ENCODE data around the gene DNAJC10. TPM values are rescaled to one million over a fixed set of nuclear protein-coding genes. Genes with fewer than 3 reads are reported as not detected.

The DNAJC10 gene
- total RNA-seq, 2 experiments from 2014 or later = 40.7 to 42.2 TPM

- no peak for ATAC-seq
- ChIA-PET CTCF (no interaction called here), POLR2A (no interaction called here)
- intact Hi-C loops (cut with micrococcal nuclease) = no loop called here
- Mint-ChIP-seq H3K36me3 (ENCODE audit: low read depth) (no peaks in the 10 kb centered on the region), H3K4me3 (no peak overlapping the region), H3K4me1 (ENCODE audit: low read depth) (no peaks in the 10 kb centered on the region), H3K27ac (no peak overlapping the region), H3K27me3 (peaks cover 18% of the 10 kb centered on the region), H3K9me3 (no peaks in the 10 kb centered on the region)
- TF ChIP-seq, protein P1, sequence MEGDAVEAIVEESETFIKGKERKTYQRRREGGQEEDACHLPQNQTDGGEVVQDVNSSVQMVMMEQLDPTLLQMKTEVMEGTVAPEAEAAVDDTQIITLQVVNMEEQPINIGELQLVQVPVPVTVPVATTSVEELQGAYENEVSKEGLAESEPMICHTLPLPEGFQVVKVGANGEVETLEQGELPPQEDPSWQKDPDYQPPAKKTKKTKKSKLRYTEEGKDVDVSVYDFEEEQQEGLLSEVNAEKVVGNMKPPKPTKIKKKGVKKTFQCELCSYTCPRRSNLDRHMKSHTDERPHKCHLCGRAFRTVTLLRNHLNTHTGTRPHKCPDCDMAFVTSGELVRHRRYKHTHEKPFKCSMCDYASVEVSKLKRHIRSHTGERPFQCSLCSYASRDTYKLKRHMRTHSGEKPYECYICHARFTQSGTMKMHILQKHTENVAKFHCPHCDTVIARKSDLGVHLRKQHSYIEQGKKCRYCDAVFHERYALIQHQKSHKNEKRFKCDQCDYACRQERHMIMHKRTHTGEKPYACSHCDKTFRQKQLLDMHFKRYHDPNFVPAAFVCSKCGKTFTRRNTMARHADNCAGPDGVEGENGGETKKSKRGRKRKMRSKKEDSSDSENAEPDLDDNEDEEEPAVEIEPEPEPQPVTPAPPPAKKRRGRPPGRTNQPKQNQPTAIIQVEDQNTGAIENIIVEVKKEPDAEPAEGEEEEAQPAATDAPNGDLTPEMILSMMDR (IDR thresholded peaks at IDR 0.05) = no peak
- DNase-seq = no peak
Observed at GRCh38 chr2:182798736-182799135, 82.7 kb downstream of the DNAJC10 start.

DNA sequence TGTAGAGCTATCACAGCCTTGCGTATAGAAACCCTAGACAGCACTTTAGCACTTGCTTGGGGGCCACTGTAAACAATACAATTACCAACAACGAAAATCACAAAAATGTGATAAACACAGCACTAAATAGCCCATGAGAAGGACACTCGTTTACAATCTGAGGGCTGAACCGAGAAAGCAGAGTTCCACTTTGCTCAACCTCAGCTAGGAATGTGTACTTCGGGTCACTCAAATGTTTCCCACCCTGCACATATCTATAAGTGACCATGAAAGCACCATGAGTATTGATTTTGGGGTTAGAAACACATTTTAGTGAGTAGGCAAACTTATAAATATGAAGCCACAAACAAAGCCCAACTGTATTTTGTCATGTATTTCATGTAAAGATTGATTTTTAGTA is 88.1 kb downstream of the DNAJC10 start:
- Mint-ChIP-seq H3K36me3 (ENCODE audit: low read depth) (no peaks in the 10 kb centered on the region), H3K4me3 (no peak overlapping the region), H3K27me3 (peaks cover 16% of the 10 kb centered on the region), H3K4me1 (ENCODE audit: low read depth) (no peaks in the 10 kb centered on the region), H3K9me3 (no peaks in the 10 kb centered on the region), H3K27ac (no peak overlapping the region)
- ChIA-PET CTCF (interaction anchor here (1.1 kb wide), 1 partner anchor 37 kb away, joined by 3 read pairs; no protein-coding TSS in a partner anchor), POLR2A (no interaction called here)
- ATAC-seq = no peak
- intact Hi-C loops (cut with micrococcal nuclease) = no loop called here
- TF ChIP-seq, protein P1 (IDR thresholded peaks at IDR 0.05) = no peak
- no peak for DNase-seq

DNA sequence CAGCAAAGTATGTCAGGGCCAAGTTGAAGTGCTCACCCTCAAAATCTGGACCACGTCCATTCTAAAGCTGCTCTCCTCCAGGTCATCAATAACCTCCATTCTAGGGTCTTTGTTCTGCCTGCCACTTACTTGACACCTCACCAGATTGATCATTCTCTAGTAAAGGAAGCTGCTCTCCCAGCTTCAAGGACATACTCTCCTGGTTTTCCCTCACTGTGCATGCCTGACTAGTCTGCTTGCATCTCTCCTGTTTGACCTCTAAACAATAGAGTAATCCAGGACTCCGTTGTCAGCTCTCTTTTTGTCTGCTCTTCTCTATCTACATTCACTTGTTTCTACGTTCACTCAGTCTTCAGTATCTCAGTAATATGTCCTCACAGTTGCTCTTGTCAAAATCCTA is 91.3 kb downstream of the DNAJC10 start:
- ChIA-PET POLR2A (no interaction called here), CTCF (interaction anchor here (1.6 kb wide), 1 partner anchor 11 kb away, joined by 4 read pairs; no protein-coding TSS in a partner anchor)
- Mint-ChIP-seq H3K27ac (no peak overlapping the region), H3K36me3 (ENCODE audit: low read depth) (no peaks in the 10 kb centered on the region), H3K9me3 (no peaks in the 10 kb centered on the region), H3K27me3 (peaks cover 6% of the 10 kb centered on the region), H3K4me3 (no peak overlapping the region), H3K4me1 (ENCODE audit: low read depth) (no peaks in the 10 kb centered on the region)
- intact Hi-C loops (cut with micrococcal nuclease) = no loop called here
- ATAC-seq = no peak
- DNase-seq = no peak
- TF ChIP-seq, protein P1 (IDR thresholded peaks at IDR 0.05) = no peak

DNA sequence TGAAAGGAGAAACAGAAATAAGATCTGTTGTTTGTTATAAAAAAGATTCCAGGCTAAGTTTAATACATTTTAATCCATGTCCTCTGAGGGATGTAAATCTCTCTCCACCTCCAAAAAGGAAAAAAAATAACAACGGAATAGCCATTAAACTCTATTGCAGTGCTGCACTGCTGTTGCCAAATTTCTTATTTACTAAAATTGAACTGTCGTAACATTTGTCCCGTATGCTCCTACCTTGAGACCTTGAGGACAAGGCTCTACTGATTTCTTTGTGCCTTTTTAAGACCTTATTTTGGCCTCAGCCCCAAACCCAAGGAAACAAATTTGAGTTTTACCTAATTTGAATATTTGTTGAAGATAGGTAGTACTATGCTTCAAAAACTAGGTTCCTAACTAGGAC is 94.0 kb downstream of the DNAJC10 start:
- ChIA-PET CTCF (no interaction called here), POLR2A (no interaction called here)
- no peak overlapping the region for H3K4me3 Mint-ChIP-seq

GRCh38 chr2:182814380-182814779 is 98.3 kb downstream of the DNAJC10 start:
- ChIA-PET POLR2A (interaction anchor here (0.6 kb wide), 1 partner anchor 86 kb away, joined by 3 read pairs; no protein-coding TSS in a partner anchor), CTCF (no interaction called here)
- H3K9me3 Mint-ChIP-seq = no peaks in the 10 kb centered on the region
- ATAC-seq (no peak), DNase-seq (no peak)
- TF ChIP-seq, protein P1 (IDR thresholded peaks at IDR 0.05) = no peak
- H3K36me3 Mint-ChIP-seq (ENCODE audit: low read depth) = no peaks in the 10 kb centered on the region
- H3K27ac Mint-ChIP-seq = no peak overlapping the region
- peaks cover 5% of the 10 kb centered on the region for H3K27me3 Mint-ChIP-seq
- no peaks in the 10 kb centered on the region for H3K4me1 Mint-ChIP-seq (ENCODE audit: low read depth)
- no peak overlapping the region for H3K4me3 Mint-ChIP-seq
- intact Hi-C loops (cut with micrococcal nuclease) = no loop called here

More for the DNA sequence above, 94.0 kb downstream of the DNAJC10 start:
- Mint-ChIP-seq H3K27me3 (peaks cover 3% of the 10 kb centered on the region), H3K27ac (no peak overlapping the region), H3K36me3 (ENCODE audit: low read depth) (no peaks in the 10 kb centered on the region), H3K4me1 (ENCODE audit: low read depth) (no peaks in the 10 kb centered on the region), H3K9me3 (no peaks in the 10 kb centered on the region)
- intact Hi-C loops (cut with micrococcal nuclease) = no loop called here
- ATAC-seq (no peak), DNase-seq (no peak)
- TF ChIP-seq, protein P1 (IDR thresholded peaks at IDR 0.05) = no peak
